Keratinocyte (primary cell): ENCODE data around the gene EPHA10. TPM values are rescaled to one million over a fixed set of nuclear protein-coding genes. Genes with fewer than 3 reads are reported as not detected.

Experiments
- DNase-seq: peaks from one replicate; pipeline ENCODE4 v3.0.0-alpha.2; 2011; ENCODE audit warnings: low read depth, missing footprints, low spot score
- FAIRE-seq: peaks from 2 replicates; lab custom pipeline; 2011; peaks lifted over from hg19 to GRCh38; lab: Jason Lieb, UNC
- H2AFZ ChIP-seq: 2 replicates; pipeline ENCODE4 v1.6.0; 2012; ENCODE audit warnings: low read length, control low read depth, inconsistent platforms; ENCODE audit not compliant: control insufficient read depth
- H3K27ac ChIP-seq: 2 replicates; pipeline ENCODE4 v1.5.1; 2011; ENCODE audit warnings: low read length; ENCODE audit not compliant: control insufficient read depth, insufficient read depth
- H3K27me3 ChIP-seq: 3 replicates; pipeline ENCODE4 v1.6.0; 2011; ENCODE audit warnings: low read length; ENCODE audit not compliant: control insufficient read depth, insufficient read depth; ENCODE audit errors: extremely low read depth
- H3K36me3 ChIP-seq, 2 experiments: 2 replicates in 1 of 2; 3 replicates in 1 of 2; pipeline ENCODE4 v1.5.1; 2011; ENCODE audit warnings: low read length in 2 of 2, mild to moderate bottlenecking in 1 of 2; ENCODE audit not compliant: control insufficient read depth in 2 of 2, insufficient read depth in 2 of 2; ENCODE audit errors: extremely low read depth in 1 of 2
- H3K4me1 ChIP-seq: 3 replicates; pipeline ENCODE4 v1.5.1; 2011; ENCODE audit warnings: low read length; ENCODE audit not compliant: control insufficient read depth, insufficient read depth; ENCODE audit errors: extremely low read depth
- H3K4me2 ChIP-seq: 3 replicates; pipeline ENCODE4 v1.6.0; 2011; ENCODE audit warnings: low read depth, low read length; ENCODE audit not compliant: control insufficient read depth, insufficient read depth; ENCODE audit errors: extremely low read depth
- H3K4me3 ChIP-seq, 3 experiments: fragments of 200-600 bp in 1 of 3; sonication (generic) in 1 of 3; 2 replicates in 2 of 3; 3 replicates in 1 of 3; pipeline ENCODE4 v1.5.1; 2011 to 2016; ENCODE audit warnings: low read length in 3 of 3, mild to moderate bottlenecking in 3 of 3, control low read depth in 2 of 3, inconsistent platforms in 1 of 3, low read depth in 1 of 3, mixed read lengths in 1 of 3, mixed run types in 1 of 3, moderate library complexity in 1 of 3; ENCODE audit not compliant: control insufficient read depth in 2 of 3, insufficient read depth in 2 of 3; ENCODE audit errors: extremely low read depth in 1 of 3
- H3K79me2 ChIP-seq: 2 replicates; pipeline ENCODE4 v1.6.0; 2012; ENCODE audit warnings: low read length; ENCODE audit not compliant: control insufficient read depth, insufficient read depth
- H3K9ac ChIP-seq: 3 replicates; pipeline ENCODE4 v1.6.0; 2011; ENCODE audit warnings: low read length; ENCODE audit not compliant: control insufficient read depth, insufficient read depth; ENCODE audit errors: extremely low read depth
- H3K9me1 ChIP-seq: 3 replicates; pipeline ENCODE4 v1.6.0; 2011; ENCODE audit warnings: low read length; ENCODE audit not compliant: control insufficient read depth, insufficient read depth; ENCODE audit errors: extremely low read depth
- H3K9me3 ChIP-seq: 2 replicates; pipeline ENCODE4 v1.5.1; 2012; ENCODE audit warnings: low read depth, low read length; ENCODE audit not compliant: control insufficient read depth
- H4K20me1 ChIP-seq: 3 replicates; pipeline ENCODE4 v1.6.0; 2011; ENCODE audit warnings: low read length; ENCODE audit not compliant: control insufficient read depth, insufficient read depth; ENCODE audit errors: extremely low read depth
- EZH2 ChIP-seq: IDR thresholded peaks from one replicate; pipeline ENCODE4 v1.6.1; 2012; ENCODE audit warnings: inconsistent platforms, mild to moderate bottlenecking, low read length, moderate library complexity
- dilution Hi-C: fragments of 300-500 bp; cut with MboI; formaldehyde crosslinking; loops from one replicate; pipeline ENCODE4 v1.7.0; 2020; ENCODE audit warnings: low sequenced_read_pairs; ENCODE audit not compliant: extremely low pct_ligation_motif_present
- polyA plus RNA-seq, 5 experiments: library from polyadenylated mRNA; depleted of rRNA in 3 of 5; stranded (reverse) in 3 of 5; stranded (forward) in 1 of 5; unstranded in 1 of 5; fragments of >200 nt; gene quantifications; 1 replicate in 1 of 5; 2 replicates in 3 of 5; 3 replicates in 1 of 5; pipeline versions ENCODE4 v1.2.1 to v1.2.3, GENCODE V29; 2011 to 2012; ENCODE audit warnings: missing spikeins in 2 of 5, low read depth in 1 of 5, low replicate concordance in 1 of 5
- TF ChIP-seq, protein P1 (sequence below), 3 experiments: IDR thresholded peaks in 1 of 3; conservative IDR thresholded peaks in 1 of 3; optimal IDR thresholded peaks in 1 of 3; 2 replicates in 2 of 3; 3 replicates in 1 of 3; pipeline versions ENCODE3 to v1.5.1; 2011; ENCODE audit warnings: low read length in 3 of 3, mild to moderate bottlenecking in 3 of 3, moderate library complexity in 2 of 3, control low read depth in 1 of 3, inconsistent platforms in 1 of 3; ENCODE audit not compliant: insufficient read depth in 2 of 3; ENCODE audit errors: extremely low read depth in 1 of 3

EPHA10 gene
- polyA plus RNA-seq, 1 donor (not counting 4 experiments of a cell fraction or from before 2014, with no cell fraction given), result not detected

DNA sequence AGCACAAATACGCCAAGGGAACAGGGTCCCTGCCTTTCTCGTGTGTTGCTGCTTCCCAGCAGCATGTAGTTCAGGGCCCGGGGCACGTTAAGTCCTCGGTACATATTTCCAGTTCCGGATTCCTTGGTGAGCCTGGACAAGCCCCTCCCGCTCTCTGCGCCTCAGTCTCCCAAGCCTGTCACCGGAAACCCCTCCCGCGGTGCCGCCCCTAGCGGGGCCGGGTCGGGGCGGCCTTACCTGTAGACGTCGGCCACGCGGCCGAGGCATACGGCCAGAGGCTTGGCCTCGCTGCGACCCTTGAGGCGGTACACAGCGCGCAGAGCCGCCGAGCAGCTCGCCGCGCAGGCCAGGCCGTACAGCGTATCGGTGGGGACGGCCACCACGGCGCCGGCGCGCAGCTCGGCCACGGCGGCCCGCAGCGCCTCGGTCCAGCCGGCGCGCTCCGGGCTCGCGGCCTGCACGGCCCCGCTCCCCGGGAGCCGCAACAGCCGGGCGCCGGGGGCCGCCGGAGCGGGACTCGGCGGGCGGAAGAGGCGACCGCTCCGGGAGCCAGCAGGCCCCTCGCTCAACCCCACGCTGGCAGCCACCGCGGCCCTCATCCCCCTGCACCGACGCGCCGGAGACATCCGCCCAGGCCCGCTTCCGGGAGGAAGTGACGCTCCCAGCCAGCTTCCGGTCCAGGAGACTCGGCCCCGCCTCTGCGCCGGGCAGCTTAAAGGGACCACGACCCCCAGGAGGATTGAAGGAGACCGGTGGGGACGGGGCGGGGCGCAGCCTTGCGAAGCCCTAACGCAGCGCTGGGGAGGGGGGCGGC is 42.8 kb upstream of the EPHA10 start, which contains the start of the genes C1orf122 and YRDC:
TSS of gene C1orf122 (plus strand) at position 236 of the 814 bp plus-strand sequence. CDS start 615 bp downstream, outside the sequence.
TSS of gene YRDC (minus strand) at position 654 of the 814 bp plus-strand sequence. CDS start at position 626, 28 bp downstream.
- peaks cover 3% of the 10 kb centered on the region for H3K9me1 ChIP-seq
- H3K4me3 ChIP-seq, result peak within 1 kb of the TSS; percentile 63 to 97 (median 97)
- H3K27me3 ChIP-seq, result no peaks in the 10 kb centered on the region
- peaks cover 15% of the 10 kb centered on the region for H3K4me1 ChIP-seq
- TF ChIP-seq, protein P1, sequence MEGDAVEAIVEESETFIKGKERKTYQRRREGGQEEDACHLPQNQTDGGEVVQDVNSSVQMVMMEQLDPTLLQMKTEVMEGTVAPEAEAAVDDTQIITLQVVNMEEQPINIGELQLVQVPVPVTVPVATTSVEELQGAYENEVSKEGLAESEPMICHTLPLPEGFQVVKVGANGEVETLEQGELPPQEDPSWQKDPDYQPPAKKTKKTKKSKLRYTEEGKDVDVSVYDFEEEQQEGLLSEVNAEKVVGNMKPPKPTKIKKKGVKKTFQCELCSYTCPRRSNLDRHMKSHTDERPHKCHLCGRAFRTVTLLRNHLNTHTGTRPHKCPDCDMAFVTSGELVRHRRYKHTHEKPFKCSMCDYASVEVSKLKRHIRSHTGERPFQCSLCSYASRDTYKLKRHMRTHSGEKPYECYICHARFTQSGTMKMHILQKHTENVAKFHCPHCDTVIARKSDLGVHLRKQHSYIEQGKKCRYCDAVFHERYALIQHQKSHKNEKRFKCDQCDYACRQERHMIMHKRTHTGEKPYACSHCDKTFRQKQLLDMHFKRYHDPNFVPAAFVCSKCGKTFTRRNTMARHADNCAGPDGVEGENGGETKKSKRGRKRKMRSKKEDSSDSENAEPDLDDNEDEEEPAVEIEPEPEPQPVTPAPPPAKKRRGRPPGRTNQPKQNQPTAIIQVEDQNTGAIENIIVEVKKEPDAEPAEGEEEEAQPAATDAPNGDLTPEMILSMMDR (optimal IDR thresholded peaks at IDR 0.05 in 1 of 3, IDR thresholded peaks at IDR 0.05 in 1 of 3, conservative IDR thresholded peaks at IDR 0.05 in 1 of 3; ENCODE audit: extremely low read depth in 1 of 3, insufficient read depth in 2 of 3, low read length in 3 of 3), result no peak
- no peak for TF ChIP-seq EZH2
- peak within 1 kb of the TSS; percentile 86 for H3K4me2 ChIP-seq
- peaks cover 36 to 39% of the 10 kb centered on the region in 2 experiments for H3K36me3 ChIP-seq
- H3K9me3 ChIP-seq, result no peaks in the 10 kb centered on the region
- FAIRE-seq (peak; percentile 32), DNase-seq (no peak)
- H3K79me2 ChIP-seq, result peaks cover 43% of the 10 kb centered on the region
- H3K9ac ChIP-seq, result peak within 1 kb of the TSS; percentile 79
- H4K20me1 ChIP-seq, result peaks cover 7% of the 10 kb centered on the region
- H2AFZ ChIP-seq, result no peak within 1 kb of the TSS
- dilution Hi-C loops, result no loop called here
- H3K27ac ChIP-seq, result peak within 1 kb of the TSS; percentile 62

DNA sequence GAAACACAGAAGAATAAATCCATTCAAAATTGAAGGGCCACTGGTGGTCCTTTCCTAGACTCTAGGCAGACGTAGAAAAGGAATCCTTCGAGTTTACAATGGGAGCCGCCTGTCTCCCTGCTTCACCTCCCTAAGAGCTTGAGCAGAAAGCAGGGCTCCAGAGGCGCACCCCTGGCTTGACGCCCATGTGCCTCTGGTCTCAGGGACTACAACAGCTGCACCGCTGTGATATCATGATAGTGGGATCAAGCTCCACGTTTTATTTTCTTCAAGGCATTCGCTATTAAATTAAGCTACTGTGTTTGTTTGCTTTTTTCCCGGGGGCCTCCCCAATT is 42.3 kb upstream of the EPHA10 start:
- DNase-seq, result no peak
- dilution Hi-C loops, result no loop called here
- Histone ChIP-seq H4K20me1 (peaks cover 7% of the 10 kb centered on the region), H3K79me2 (peaks cover 42% of the 10 kb centered on the region), H3K4me3 (peak overlapping the region; percentile 63 to 97 (median 97)), H3K9ac (peak overlapping the region; percentile 79), H2AFZ (no peak overlapping the region), H3K9me3 (no peaks in the 10 kb centered on the region), H3K36me3 (peaks cover 40 to 43% of the 10 kb centered on the region in 2 experiments), H3K9me1 (no peaks in the 10 kb centered on the region), H3K4me1 (peaks cover 15% of the 10 kb centered on the region), H3K4me2 (peak overlapping the region; percentile 86), H3K27ac (peak overlapping the region; percentile 62), H3K27me3 (no peaks in the 10 kb centered on the region)
- TF ChIP-seq, protein P1 (optimal IDR thresholded peaks at IDR 0.05 in 1 of 3, IDR thresholded peaks at IDR 0.05 in 1 of 3, conservative IDR thresholded peaks at IDR 0.05 in 1 of 3; ENCODE audit: extremely low read depth in 1 of 3, insufficient read depth in 2 of 3, low read length in 3 of 3), result no peak
- no peak for TF ChIP-seq EZH2
- no peak for FAIRE-seq
